ENCODE results near the gene FBXO17. TPM values are rescaled to one million over a fixed set of nuclear protein-coding genes. Genes with fewer than 3 reads are reported as not detected.
A peak's percentile ranks its signal among the peaks of the same experiment; 100 is the strongest.
"Not testable (repeated sequence)": the region's sequence is repeated elsewhere in the genome, so short reads cannot be mapped to it uniquely, and the experiment has no call there.

Gene FBXO17
- total and polyA plus RNA-seq, 2 of the 13 experiments (the other 11 are each of a cell fraction or from before 2014, with no cell fraction given) = 22.1 to 58.7 TPM

DNA sequence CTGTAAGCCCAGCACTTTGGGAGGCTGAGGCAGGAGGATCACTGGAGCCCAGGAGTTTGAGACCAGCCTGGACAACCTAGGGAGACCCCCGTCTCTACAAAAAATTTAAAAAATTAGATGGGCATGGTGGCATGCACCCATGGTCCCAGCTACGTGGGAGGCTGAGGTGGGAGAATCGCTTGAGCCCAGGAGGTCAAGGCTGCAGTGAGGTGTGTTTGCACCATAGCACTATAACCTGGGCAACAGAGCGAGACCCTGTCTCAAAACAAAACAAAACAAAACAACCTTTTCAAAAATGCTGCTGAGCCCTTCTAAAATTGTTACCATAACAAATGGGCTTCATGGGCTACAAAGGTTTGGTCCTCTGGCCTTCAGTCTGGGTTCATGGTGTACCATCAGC, 13.1 kb upstream of the FBXO17 start:
- H3K4me3 ChIP-seq (replicated peaks in 1 of 3; ENCODE audit: insufficient read depth in 1 of 3, low read depth in 2 of 3, low read length in 3 of 3); DNase-seq (ENCODE audit: low spot score); H3K9me3 ChIP-seq (ENCODE audit: low read length); H3K79me2 ChIP-seq (ENCODE audit: insufficient read depth, low read length); BruUV-seq (replicated peaks); H3K36me3 ChIP-seq (replicated peaks in 1 of 2; ENCODE audit: control insufficient read depth in 1 of 2, insufficient read depth in 2 of 2, low read length in 2 of 2); H2AFZ ChIP-seq (ENCODE audit: low read length); FAIRE-seq; intact Hi-C loops (cut with micrococcal nuclease; ENCODE audit: unreplicated experiment); ATAC-seq; CTCF ChIA-PET (ENCODE audit: low intra/inter-chr PET ratio, low total read pairs); H3K27ac ChIP-seq (ENCODE audit: extremely low read length, insufficient read depth, low read length); H3K9ac ChIP-seq (ENCODE audit: insufficient read depth, low read depth, low read length); H4K20me1 ChIP-seq (ENCODE audit: insufficient read depth, low read length); in situ Hi-C loops (cut with HindIII; ENCODE audit: extremely low pct_ligation_motif_present, low pct_unique_long_range_greater_than_20kb): not testable (repeated sequence)
- Histone ChIP-seq H3K4me2 (ENCODE audit: low read depth, low read length) (peak overlapping the region; percentile 58; the same call in 1 of the 2 replicates), H3K4me1 (ENCODE audit: insufficient read depth, low read length) (peaks cover 18% of the 10 kb centered on the region), H3K27me3 (ENCODE audit: control insufficient read depth in 1 of 2, insufficient read depth in 2 of 2, low read length in 2 of 2) (peaks cover 1 to 14% of the 10 kb centered on the region in 2 experiments; a peak in 2 of 5 replicates)
- POLR2A ChIA-PET = interaction anchor here (1.3 kb wide), 1 partner anchor 12 kb away, joined by 4 read pairs; no protein-coding TSS in a partner anchor
- TF ChIP-seq ZNF121 (CRISPR knock-in tag; IDR thresholded peaks at IDR 0.05) = peak; percentile 75
- WGBS (ENCODE audit: low lambda C conversion rate) = 10% methylated on average over 4 of the region's 4 CpGs

- H3K9ac ChIP-seq (ENCODE audit: insufficient read depth, low read depth, low read length); intact Hi-C loops (cut with micrococcal nuclease; ENCODE audit: unreplicated experiment); H3K79me2 ChIP-seq (ENCODE audit: insufficient read depth, low read length); BruUV-seq (replicated peaks); H4K20me1 ChIP-seq (ENCODE audit: insufficient read depth, low read length); H3K9me3 ChIP-seq (ENCODE audit: low read length); H3K4me2 ChIP-seq (ENCODE audit: low read depth, low read length); H3K27ac ChIP-seq (ENCODE audit: extremely low read length, insufficient read depth, low read length); H2AFZ ChIP-seq (ENCODE audit: low read length); ATAC-seq; CTCF ChIA-PET (ENCODE audit: low intra/inter-chr PET ratio, low total read pairs); in situ Hi-C loops (cut with HindIII; ENCODE audit: extremely low pct_ligation_motif_present, low pct_unique_long_range_greater_than_20kb); H3K4me3 ChIP-seq (replicated peaks in 1 of 3; ENCODE audit: insufficient read depth in 1 of 3, low read depth in 2 of 3, low read length in 3 of 3); DNase-seq (ENCODE audit: low spot score); FAIRE-seq; H3K36me3 ChIP-seq (replicated peaks in 1 of 2; ENCODE audit: control insufficient read depth in 1 of 2, insufficient read depth in 2 of 2, low read length in 2 of 2); POLR2A ChIA-PET: not testable (repeated sequence)
- 61% methylated on average over 6 of the region's 6 CpGs for WGBS (ENCODE audit: low lambda C conversion rate)
- Histone ChIP-seq H3K4me1 (ENCODE audit: insufficient read depth, low read length) (peaks cover 18% of the 10 kb centered on the region), H3K27me3 (ENCODE audit: control insufficient read depth in 1 of 2, insufficient read depth in 2 of 2, low read length in 2 of 2) (peaks cover 1 to 11% of the 10 kb centered on the region in 2 experiments; a peak in 2 of 5 replicates)
Observed at GRCh38 chr19:38987745-38988144, 12.2 kb upstream of the FBXO17 start.

GRCh38 chr19:38985262-38985661, 9.7 kb upstream of the FBXO17 start:
- Histone ChIP-seq H3K9ac (ENCODE audit: insufficient read depth, low read depth, low read length) (no peak overlapping the region), H3K27me3 (ENCODE audit: control insufficient read depth in 1 of 2, insufficient read depth in 2 of 2, low read length in 2 of 2) (no peaks in the 10 kb centered on the region; a peak in 1 of 5 replicates), H3K4me1 (ENCODE audit: insufficient read depth, low read length) (peaks cover 27% of the 10 kb centered on the region), H3K4me3 (replicated peaks in 1 of 3; ENCODE audit: insufficient read depth in 1 of 3, low read depth in 2 of 3, low read length in 3 of 3) (no peak overlapping the region), H3K36me3 (replicated peaks in 1 of 2; ENCODE audit: control insufficient read depth in 1 of 2, insufficient read depth in 2 of 2, low read length in 2 of 2) (no peaks in the 10 kb centered on the region), H4K20me1 (ENCODE audit: insufficient read depth, low read length) (no peaks in the 10 kb centered on the region), H2AFZ (ENCODE audit: low read length) (no peak overlapping the region), H3K79me2 (ENCODE audit: insufficient read depth, low read length) (no peaks in the 10 kb centered on the region), H3K9me3 (ENCODE audit: low read length) (no peaks in the 10 kb centered on the region), H3K27ac (ENCODE audit: extremely low read length, insufficient read depth, low read length) (no peak overlapping the region), H3K4me2 (ENCODE audit: low read depth, low read length) (no peak overlapping the region)
- FAIRE-seq (no peak), ATAC-seq (no peak), DNase-seq (ENCODE audit: low spot score) (no peak)
- WGBS (ENCODE audit: low lambda C conversion rate) = 0% methylated on average over 1 of the region's 1 CpG
- POLR2A ChIA-PET = no interaction called here
- TF ChIP-seq, protein P1, sequence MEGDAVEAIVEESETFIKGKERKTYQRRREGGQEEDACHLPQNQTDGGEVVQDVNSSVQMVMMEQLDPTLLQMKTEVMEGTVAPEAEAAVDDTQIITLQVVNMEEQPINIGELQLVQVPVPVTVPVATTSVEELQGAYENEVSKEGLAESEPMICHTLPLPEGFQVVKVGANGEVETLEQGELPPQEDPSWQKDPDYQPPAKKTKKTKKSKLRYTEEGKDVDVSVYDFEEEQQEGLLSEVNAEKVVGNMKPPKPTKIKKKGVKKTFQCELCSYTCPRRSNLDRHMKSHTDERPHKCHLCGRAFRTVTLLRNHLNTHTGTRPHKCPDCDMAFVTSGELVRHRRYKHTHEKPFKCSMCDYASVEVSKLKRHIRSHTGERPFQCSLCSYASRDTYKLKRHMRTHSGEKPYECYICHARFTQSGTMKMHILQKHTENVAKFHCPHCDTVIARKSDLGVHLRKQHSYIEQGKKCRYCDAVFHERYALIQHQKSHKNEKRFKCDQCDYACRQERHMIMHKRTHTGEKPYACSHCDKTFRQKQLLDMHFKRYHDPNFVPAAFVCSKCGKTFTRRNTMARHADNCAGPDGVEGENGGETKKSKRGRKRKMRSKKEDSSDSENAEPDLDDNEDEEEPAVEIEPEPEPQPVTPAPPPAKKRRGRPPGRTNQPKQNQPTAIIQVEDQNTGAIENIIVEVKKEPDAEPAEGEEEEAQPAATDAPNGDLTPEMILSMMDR (CRISPR knock-in tag; IDR thresholded peaks at IDR 0.05) = no peak
- TF ChIP-seq NPAS2 (CRISPR knock-in tag; IDR thresholded peaks at IDR 0.05; ENCODE audit: borderline replicate concordance) = no peak
- no peak for TF ChIP-seq ZNF496 (CRISPR knock-in tag; IDR thresholded peaks at IDR 0.05; ENCODE audit: insufficient replicate concordance)
- TF ChIP-seq ZNF264 (CRISPR knock-in tag; IDR thresholded peaks at IDR 0.05) = peak; percentile 99
- no peak for TF ChIP-seq ELF1 (CRISPR knock-in tag; IDR thresholded peaks at IDR 0.05)
- no peak for TF ChIP-seq NCOA5 (CRISPR knock-in tag; IDR thresholded peaks at IDR 0.05)
- no peak for TF ChIP-seq SETDB1 (CRISPR knock-in tag; IDR thresholded peaks at IDR 0.05; ENCODE audit: borderline replicate concordance)
- TF ChIP-seq, protein P2, sequence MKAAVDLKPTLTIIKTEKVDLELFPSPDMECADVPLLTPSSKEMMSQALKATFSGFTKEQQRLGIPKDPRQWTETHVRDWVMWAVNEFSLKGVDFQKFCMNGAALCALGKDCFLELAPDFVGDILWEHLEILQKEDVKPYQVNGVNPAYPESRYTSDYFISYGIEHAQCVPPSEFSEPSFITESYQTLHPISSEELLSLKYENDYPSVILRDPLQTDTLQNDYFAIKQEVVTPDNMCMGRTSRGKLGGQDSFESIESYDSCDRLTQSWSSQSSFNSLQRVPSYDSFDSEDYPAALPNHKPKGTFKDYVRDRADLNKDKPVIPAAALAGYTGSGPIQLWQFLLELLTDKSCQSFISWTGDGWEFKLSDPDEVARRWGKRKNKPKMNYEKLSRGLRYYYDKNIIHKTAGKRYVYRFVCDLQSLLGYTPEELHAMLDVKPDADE (CRISPR knock-in tag; IDR thresholded peaks at IDR 0.05) = no peak
- no TSS peak for BruUV-seq (replicated peaks)
- CTCF ChIA-PET (ENCODE audit: low intra/inter-chr PET ratio, low total read pairs) = no interaction called here
- in situ Hi-C loops (cut with HindIII; ENCODE audit: extremely low pct_ligation_motif_present, low pct_unique_long_range_greater_than_20kb) = no loop called here
- intact Hi-C loops (cut with micrococcal nuclease; ENCODE audit: unreplicated experiment) = no loop called here
